DMS53 treated with DMSO at 0.1 percent for 48 hours (cell line): Measurements from ENCODE around the gene BSDC1.
"Not testable (repeated sequence)": the region's sequence is repeated elsewhere in the genome, so short reads cannot be mapped to it uniquely, and the experiment has no call there.

ENCODE experiments used
- DNase-seq: peaks from one replicate; lab custom pipeline; 2025; ENCODE audit not compliant: unreplicated experiment; lab: John Stamatoyannopoulos, UW

BSDC1 gene

GRCh38 chr1:32394141-32394889 is at the start of gene BSDC1:
TSS of gene BSDC1 (minus strand) at chr1:32394441. CDS start at chr1:32394414, 27 bp downstream.
- DNase-seq = peak; percentile 98

DNA sequence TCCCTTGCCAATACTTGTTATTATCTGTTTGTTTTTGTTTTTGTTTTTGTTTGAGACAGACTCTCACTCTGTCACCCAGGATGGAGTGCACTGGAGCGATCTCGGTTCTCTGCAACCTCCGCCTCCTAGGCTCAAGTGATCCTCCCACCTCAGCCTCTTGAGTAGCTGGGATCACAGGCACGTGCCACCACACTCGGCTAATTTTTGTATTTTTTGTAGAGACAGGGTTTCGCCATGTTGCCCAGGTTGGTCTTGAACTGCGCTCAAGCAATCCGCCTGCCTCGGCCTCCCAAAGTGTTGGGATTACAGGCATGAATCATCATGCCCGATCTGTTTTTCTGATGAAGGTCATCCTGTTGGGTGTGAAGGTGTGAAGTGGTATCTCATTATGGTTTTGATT is 47.2 kb upstream of the BSDC1 start:
- not testable (repeated sequence) for DNase-seq

DNA sequence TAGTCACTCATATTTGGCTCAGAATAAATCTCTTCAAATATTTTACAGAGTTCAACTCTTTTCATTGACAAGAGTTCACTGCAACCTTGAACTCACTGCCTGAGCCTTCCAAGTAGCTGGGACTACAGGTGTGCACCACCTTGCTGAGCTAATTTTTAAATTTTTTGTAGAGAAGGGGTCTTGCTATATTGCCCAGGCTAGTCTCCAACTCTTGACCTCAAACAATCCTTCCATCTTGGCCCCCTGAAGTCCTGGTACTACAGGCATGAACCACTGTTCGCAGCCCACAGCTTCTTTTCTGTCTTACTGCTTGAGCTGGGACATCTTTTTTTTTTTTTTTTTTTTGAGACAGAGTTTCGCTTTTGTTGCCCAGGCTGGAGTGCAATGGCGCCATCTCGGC is 44.5 kb upstream of the BSDC1 start:
- DNase-seq = not testable (repeated sequence)

GRCh38 chr1:32438136-32438535 is 43.9 kb upstream of the BSDC1 start:
- DNase-seq = no peak

GRCh38 chr1:32431736-32432400 is 37.6 kb upstream of the BSDC1 start:
- DNase-seq = no peak

DNA sequence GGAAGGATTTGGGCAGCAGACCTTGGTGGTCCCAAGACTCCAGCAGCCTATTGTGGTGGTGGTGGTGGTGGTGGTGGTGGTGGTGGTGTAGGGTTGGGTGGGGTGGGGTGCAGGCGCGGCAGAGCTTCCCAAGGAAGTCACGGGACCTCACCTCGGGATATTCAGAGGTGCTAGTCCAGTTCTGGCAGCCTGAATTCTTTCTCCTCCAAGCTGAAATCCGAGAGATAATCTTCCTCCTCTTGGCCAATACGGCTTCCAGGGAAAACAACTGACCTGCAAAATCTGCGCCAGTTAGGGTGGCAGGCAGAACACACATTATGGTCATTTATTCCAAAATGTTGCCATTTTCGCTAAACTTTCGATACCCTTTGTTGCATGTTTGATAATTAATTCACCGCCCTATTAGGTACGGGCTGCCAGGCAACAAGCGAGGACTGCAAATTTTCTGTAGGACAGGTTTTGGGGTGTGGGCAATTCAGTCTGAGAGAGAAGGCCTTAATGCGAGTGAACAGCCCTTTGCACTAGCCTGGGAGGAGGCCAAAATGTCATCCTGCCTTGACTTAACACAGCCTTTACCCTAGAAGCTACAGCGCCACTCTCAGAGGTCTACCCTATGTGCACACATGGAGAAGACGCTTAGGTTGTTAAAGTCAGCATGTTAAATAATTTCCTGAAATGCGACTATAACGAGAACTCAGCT is 33.2 kb upstream of the BSDC1 start:
- no peak for DNase-seq

DNA sequence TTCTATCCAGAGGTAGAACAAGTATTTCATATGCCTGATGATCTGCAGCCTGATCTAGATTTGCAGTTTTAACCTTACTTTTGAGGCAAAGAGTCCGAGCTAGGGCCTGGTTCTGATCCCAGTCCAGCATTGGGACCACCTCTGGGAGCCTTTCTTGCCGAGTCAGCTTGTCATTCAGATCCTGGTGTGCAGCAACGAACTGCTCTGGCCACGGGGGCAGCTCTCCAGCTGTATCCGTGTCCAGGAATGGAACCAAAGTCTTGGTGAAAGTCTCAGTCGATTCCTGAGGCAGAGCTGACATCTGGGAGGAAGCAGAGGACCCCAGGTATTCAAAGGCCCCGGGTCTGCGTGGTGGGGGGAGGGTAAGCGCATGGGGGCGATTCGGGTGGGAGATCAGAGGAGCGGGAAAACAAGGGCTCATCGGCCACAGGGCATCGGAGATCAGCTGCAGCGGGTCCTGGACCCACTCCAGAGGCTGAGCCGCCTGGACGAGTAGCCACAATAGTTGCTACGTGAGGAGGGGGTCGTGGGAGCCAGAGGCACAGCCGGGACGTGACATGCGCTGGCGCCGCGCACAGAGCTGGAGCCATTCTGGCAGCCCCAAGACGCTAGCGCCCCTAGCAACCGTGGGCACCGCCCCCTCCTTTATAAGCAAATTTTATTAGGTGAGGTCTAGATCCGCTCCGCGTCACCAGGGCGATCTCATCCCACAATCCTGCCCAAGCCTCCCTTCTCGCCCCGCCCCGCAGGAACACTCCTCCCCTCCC is 32.4 kb upstream of the BSDC1 start:
- no peak for DNase-seq

DNA sequence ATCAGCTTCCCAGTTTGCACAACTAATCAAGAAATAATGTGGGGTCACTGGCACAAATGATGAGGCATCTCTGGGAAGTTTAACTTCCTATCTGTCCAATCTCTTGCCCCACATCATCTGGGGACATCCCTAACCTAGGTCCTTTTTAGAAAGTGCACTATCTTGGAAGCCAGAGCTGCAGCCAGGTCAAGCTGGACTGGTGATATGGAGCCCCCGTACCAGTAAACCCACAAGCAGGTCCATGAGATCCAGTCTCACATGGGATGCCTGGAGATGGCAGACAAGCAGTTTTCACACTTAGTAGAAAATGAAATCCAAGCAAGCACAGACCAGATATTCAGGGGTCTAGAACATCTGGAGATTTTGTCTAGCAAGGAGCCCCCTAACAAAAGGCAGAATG is 27.5 kb upstream of the BSDC1 start:
- no peak for DNase-seq

GRCh38 chr1:32414186-32414886 is 20.1 kb upstream of the BSDC1 start:
- DNase-seq = no peak

GRCh38 chr1:32413507-32414185 is 19.4 kb upstream of the BSDC1 start:
- DNase-seq = peak; percentile 78

GRCh38 chr1:32411261-32411660 is 17.0 kb upstream of the BSDC1 start:
- DNase-seq = no peak

DNA sequence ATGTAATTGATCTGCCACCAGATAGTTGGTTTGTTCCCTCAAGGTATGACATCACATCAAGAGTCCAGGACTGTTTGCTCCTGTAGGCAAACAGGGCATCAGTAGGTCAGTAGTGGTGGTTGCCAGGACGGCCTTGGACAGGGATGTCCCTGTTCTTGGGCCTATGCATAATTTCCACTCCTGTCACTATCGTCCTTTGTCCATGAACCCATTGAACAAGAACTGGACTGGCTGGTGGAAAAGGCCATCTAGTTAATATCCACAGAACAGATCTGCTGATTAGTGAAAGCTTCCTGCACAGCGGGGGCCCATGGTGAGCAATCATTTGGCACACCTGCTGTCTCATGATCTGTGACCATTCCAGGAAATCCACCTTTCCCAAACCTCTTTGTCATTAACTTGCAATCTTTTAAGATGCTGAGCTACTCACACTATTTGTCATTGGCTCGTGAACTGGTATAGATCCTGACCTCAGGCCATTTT is 12.4 kb upstream of the BSDC1 start:
- no peak for DNase-seq

DNA sequence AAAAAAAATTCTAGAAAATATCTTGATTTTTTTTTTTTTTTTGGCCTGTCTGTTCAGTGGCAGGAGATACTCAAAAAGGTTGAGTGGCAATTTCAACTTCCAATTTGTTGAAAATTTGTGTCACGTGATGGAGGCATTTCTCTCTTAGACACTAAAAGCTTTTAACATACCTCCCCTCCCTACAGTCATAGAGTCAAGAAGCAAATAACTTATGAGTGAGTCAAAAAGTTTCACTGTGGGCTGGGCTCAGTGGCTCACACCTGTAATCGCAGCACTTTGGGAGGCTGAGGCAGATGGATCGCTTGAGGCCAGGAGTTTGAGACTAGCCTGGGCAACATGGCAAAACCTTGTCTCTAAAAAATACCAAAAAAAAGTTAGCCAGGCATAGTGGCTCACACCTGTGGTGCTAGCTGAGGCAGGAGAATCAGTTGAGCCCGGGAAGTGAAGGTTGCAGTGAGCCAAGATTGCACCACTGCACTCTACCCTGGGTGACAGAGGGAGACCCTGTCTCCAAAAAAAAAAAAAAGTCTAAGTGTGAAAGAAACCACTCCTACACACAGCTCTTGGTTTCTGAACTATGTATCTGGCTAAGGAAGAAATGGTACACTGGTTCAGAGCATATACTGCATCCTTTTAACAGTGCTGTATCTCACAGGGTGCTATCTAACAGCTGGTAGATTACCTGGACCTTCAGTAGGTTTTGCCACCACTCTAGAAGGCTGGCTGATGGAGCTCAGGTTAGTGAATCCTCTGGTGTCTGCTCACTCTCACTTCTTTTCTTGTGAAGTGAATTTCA is 11.6 kb upstream of the BSDC1 start:
- no peak for DNase-seq

DNA sequence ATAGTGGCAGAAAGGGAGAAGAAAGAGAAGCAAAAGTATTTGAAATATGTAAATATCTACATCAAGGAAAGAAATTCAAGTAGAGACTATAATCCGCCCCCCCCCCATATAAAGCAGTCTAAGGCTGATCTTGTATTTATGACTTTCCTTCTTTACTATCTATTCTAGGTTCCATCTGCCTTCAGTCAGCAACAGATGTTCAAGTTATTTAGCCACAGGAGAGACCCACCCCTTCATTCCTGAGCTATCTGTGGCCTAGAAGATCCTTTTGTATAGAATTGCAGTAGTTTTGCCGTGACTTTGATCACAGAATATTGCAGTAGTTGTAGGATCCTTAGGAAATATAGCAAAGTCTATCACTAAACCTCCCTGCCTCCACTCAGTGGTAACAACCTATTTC is 10.7 kb upstream of the BSDC1 start:
- no peak for DNase-seq

GRCh38 chr1:32400876-32401631 is 6.8 kb upstream of the BSDC1 start:
- peak; percentile 65 for DNase-seq

DNA sequence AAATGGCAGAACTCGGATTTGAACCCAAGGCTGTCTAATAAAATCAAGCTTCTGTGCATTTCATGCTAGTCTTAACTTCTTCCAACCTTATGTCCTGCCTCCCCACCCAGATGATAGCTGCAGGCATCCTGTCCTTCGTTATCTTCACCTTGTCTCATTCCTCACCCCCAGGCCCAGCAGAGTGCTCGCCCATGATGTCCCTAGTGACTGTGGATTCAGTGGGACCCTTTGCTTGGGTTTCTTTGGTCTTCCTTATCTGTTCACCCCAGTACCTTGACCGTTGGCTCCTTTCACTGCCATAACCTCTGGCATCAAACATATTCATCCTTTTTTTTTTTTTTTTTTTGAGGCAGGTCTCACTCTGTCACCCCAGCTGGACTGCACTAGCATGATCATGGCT is 5.6 kb upstream of the BSDC1 start:
- DNase-seq = no peak

GRCh38 chr1:32398401-32398800 is 4.2 kb upstream of the BSDC1 start:
- DNase-seq = no peak

- DNase-seq = not testable (repeated sequence)
Observed at GRCh38 chr1:32396524-32396923, 2.3 kb upstream of the BSDC1 start.
